Gastrocnemius medialis (tissue), 4 donors: ENCODE data around the gene AKAP10.

Experiments
- CTCF ChIP-seq, 5 experiments: fragments of 450-650 bp in 3 of 5; fragments of 200-600 bp in 2 of 5; sonication (generic) in 2 of 5; IDR thresholded peaks in 4 of 5; conservative IDR thresholded peaks in 1 of 5; 1 replicate in 4 of 5; 2 replicates in 1 of 5; pipeline ENCODE4 v1.5.1; 2016 to 2019; ENCODE audit warnings: antibody characterized with exemption in 5 of 5, mild to moderate bottlenecking in 3 of 5, moderate library complexity in 3 of 5
- POLR2A ChIP-seq, 2 donors: fragments of 450-650 bp; IDR thresholded peaks; one replicate each; pipeline ENCODE4 v1.6.1; 2017; ENCODE audit warnings: antibody characterized with exemption in 2 of 2, mild to moderate bottlenecking in 2 of 2, moderate library complexity in 2 of 2

DNA sequence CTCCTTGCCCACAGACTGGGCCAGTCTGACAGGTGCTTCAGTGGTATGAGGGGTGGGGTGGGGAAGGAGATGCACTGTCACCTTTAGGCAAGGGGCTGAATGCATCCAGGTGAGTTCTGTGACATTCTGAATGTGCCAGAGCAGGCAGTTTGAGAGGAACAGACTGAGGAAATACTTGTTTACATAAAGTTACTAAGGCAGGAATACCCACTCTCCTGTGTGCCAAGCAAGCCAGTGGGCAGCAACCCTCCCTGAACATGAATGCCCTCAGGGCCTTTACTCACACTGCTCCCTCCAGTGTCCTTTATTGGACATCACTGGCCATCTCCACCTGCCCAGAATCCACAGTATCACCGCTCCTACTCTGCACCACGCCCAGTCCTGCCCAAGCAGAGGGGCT, 76.8 kb downstream of the AKAP10 start:
- no peak for TF ChIP-seq CTCF (IDR thresholded peaks at IDR 0.05 in 4 of 5, conservative IDR thresholded peaks at IDR 0.05 in 1 of 5)
- no peak for TF ChIP-seq POLR2A (IDR thresholded peaks at IDR 0.05)
